Measurements from ENCODE around the gene JUNB.

The JUNB gene

GRCh38 chr19:12791345-12792050 lies at the start of gene JUNB:
TSS of gene JUNB (plus strand) at chr19:12791486. CDS start at chr19:12791772, 286 bp downstream.
- no peak for FAIRE-seq

GRCh38 chr19:12745166-12745897 lies 46.0 kb upstream of the JUNB start:
- FAIRE-seq = no peak

DNA sequence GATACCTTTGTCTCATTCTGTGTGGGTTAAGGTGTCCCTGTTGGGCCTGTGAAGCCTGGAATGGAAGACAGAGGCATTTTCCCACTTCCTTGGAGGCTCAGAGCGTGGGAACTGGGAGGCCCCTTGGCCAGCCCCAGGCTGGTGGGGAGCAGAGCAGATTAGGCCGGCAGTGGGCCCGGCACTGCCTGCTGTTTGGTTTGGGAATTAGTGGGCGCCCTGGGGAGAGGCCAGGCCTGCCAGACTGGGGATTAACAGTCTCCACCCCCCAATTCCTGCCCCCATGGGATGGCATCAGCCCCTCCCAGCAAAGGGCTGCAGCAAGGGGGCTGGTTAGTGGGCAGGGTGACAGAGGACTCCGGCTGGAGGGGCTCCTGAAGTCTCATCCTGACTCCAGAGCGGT lies 42.8 kb upstream of the JUNB start:
- FAIRE-seq = no peak

DNA sequence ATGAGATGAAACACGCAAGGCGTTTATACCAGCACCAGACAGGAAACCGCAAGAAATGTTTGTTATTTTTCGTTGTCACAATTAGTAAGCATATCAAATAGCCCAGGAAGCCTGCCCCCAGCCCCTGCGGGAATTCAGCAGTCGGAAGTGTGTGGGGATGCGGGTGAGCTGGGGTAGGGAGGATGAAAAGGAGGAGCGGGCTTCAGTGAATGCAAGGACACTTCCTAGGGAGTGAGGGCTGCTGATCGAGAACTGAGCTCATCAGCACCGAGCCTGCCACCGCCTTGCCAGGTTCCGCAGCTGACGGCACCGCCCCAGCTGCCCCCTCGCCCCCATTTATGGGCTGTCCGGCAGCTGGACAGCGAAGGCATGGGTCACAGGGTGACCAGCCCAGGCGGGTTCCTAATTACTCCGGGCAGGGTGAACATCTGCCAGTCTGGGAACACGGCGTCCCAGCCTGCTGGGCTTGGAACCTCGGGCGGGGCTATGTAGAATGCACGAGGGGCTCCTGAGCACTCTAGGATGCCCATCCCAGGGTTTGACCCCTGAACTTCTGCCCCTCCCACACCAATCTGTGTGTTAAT lies 41.3 kb upstream of the JUNB start:
- FAIRE-seq = no peak

- no peak for FAIRE-seq
These were observed 40.4 kb upstream of the JUNB start for GRCh38 chr19:12750851-12751250.

DNA sequence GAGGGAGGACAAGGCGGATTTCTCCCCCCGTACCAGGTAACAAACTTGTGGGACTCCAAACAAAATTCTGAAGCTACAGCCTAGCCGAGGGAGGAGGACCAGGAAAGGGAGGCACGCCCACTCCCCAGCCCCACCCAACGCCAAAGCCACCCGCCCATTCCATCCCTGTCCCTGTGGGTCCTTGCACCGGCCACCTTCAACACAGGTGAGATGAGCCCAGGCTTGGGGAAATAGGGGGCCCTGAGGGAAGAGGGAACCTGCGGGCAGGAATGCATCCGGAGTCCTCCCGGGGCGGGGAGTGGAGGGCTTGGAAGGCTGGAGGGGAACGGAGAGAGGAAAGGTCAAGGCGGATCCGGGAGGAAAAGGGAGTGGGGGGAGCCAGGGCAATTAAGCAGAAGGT lies 39.7 kb upstream of the JUNB start, which contains the start of gene BEST2:
BEST2 (plus strand) TSS at position 157 of the 400 bp plus-strand sequence. CDS start 802 bp downstream, outside the sequence.
- FAIRE-seq = no peak

DNA sequence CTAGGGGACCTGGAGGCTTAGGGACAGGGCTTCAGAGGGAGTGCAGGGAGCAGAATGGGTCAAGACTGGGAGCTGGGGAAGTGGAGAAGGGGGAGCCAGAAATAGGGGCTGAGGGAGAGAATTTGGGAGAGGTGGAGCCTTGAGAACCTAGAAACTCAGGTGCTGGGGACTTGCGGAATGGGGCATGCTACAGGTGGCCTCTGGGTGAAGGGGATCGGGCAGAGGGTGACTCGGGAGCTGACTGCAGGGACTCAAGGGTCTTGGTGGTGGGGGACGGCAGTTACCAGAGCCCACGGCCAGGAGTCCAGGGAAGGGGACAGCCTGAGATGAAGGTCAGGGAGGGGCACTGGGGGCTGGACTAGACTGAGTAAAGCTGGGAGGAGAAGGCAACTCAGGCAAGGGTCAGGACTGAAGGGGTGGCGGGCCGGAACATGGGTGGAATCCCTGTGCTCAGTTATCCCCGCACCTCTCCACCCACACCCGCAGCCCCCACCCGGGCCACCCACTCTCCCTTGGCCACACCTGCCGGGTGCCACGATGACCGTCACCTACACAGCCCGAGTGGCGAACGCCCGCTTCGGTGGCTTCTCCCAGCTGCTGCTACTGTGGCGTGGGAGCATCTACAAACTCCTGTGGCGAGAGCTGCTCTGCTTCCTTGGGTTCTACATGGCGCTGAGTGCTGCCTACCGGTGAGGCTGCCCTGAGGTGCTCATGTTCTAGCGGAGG lies 39.1 kb upstream of the JUNB start:
- FAIRE-seq = no peak

GRCh38 chr19:12754465-12755196 lies 36.7 kb upstream of the JUNB start:
- FAIRE-seq = no peak

DNA sequence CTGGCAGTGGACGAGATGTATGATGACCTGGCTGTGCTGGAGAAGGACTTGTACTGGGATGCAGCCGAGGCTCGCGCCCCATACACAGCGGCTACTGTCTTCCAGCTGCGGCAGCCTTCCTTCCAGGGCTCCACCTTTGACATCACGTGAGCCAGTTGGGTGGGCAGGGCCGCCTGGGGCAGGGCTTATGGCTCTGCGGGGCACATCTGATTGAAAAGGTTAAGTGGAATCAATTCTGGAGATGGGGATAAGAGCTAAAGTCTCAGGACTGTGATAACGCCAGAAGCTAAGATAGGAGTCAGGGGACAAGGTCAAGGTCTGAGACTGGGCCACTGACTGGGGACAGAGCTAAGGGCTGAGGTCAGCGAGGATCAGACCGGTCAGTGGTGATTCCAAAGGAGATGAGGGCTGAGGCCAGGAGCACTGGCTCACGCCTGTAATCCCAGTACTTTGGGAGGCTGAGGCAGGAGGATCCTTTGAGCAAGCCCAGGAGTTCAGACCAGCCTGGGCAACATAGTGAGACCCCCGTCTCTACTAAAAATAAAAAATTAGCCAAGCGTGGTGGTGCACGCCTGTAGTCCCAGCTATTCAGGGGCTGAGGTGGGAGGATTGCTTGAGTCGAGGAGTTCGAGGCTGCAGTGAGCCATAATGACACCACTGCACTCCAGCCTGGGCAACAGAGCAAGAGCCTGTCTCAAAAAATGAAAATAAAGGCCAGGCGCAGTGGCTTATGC lies 35.0 kb upstream of the JUNB start:
- no peak for FAIRE-seq

DNA sequence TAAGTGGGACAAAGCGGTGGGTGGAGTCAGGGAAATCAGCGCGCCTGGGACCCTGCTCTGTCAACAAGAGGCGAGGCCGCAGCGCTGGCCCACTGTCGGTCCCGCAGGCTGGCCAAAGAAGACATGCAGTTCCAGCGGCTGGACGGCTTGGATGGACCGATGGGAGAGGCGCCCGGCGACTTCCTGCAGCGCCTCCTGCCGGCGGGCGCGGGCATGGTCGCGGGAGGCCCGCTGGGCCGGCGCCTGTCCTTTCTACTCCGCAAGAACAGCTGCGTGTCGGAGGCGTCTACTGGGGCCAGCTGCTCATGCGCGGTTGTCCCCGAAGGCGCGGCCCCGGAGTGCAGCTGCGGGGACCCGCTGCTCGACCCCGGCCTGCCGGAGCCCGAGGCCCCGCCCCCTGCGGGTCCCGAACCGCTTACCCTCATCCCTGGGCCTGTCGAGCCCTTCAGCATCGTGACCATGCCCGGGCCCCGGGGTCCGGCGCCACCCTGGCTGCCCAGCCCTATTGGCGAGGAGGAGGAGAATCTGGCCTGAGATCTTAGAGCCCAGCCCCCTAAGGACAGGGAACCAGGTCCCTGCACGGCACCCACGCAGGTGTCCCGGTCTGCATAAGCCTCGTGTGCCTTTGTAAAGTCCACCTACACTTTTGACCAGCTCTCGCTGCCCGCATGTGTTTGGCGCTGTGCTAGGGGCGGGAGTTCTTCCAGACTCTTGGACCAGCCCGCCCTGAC lies 33.6 kb upstream of the JUNB start:
- FAIRE-seq = no peak

DNA sequence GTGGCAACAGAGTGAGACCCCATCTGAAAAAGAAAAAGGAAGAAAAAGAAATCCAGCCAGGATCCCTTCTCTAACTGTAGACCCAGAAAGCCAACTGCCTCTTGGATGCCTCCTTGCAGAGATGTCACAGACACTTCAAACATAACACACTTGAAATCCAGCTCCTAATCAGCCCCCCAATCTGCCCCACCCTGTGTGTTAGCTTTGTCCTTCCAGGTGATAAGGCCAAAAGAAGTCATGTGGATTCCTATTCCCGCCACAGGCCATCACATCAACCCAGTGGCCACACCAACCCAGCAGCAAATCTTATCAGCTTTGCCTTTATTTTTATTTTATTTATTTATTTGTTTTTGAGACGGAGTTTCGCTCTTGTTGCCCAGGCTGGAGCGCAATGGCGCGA lies 31.6 kb upstream of the JUNB start:
- no peak for FAIRE-seq

DNA sequence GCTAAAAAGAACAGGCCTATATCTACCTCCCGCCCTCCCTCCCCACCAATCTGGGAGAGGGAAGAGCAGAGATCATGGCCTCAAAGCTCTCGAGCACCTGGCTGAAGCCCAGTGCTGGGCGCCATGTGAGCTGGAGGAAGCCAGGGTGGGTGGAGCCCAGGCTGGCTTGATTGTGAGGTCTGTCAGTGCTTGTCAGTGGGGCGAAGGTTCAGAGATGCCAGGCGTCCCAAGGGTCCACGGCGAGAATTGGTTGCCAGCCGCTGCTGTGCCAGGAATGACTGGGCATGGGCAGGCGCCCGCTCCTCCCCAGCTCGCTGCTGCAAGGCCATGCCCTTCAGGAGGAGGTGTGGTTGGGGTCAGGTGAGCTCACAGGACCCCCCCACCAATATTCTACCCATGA lies 28.2 kb upstream of the JUNB start:
- no peak for FAIRE-seq

DNA sequence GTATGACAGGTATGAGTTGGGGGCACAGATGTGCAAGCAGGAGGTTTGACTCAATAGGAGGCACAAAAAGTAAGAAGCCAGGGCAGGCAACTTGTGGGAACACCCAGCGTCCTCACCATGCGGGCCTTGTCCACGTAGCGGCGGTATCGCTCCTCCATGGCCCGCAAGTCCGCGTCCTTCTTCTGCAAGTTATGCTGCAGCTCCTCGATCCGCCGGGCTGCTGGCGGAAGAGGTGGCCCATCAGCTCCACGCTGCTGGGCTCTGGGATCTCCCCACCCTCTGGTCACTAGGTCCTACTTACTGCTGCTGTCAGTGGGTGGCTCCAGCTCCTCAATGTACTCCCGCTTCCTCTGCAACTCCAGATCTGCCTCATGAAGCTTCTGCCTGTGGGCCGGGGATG lies 26.6 kb upstream of the JUNB start:
- FAIRE-seq = no peak

GRCh38 chr19:12766051-12766521 lies 25.2 kb upstream of the JUNB start:
- no peak for FAIRE-seq

DNA sequence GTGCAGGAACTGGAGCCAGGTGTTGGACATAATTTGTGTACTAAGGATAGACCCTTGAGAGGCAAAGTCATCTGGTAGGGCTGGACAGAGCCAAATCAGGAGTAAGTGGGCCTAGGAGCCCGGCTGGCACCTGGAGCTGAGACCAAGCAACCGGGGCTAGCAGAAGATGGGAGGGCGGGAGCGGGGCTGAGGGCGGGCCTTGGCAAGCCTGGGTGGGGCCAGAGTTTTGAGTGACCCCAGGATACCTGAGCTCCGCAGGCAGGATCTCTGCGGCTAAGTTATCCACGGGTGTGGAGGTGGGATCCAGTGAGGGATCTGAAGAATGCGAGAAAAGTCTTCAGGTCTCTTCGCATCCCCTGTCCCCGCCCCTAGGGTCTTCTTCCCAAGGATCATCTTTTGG lies 24.1 kb upstream of the JUNB start:
- no peak for FAIRE-seq

DNA sequence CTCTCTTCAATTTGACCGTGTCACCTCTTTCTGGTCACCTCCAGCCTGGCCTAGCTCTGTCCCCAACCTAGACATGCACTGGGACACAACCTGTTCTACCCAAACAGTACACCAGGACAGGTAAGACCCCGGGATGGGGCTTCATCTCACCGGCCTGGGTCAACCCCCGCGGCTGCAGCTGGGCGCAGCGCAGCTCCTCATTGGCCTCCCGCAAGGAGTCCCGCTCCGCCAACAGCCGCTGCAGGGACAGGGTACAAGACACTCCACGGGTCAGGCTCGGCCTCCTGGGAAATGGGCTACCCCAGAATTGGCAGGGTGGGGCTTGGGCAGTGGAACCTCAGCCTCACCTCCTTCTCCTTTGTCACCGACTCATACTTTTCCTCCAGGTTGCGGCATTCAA lies 23.6 kb upstream of the JUNB start:
- no peak for FAIRE-seq

- no peak for FAIRE-seq
These were observed 21.6 kb upstream of the JUNB start for GRCh38 chr19:12769689-12770088.

DNA sequence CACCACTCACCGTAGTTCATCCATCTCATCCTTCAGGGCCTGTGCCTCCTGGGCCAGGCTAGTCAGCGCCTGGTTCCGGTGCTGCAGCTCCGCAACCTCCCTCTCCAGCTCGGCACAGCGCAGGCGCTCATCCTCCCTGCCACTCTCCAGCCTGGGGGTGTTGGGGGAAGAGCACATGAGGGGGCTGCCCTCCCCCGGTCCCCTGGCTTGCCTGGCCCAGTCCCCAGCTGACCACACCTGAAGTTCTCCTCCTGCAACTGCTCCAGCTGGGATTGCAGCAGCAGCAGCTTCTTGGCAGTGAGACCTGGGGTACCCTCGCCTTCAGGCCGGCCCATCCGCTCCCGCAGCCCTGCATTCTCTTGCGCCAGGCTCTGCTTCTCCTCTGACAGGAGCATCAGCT lies 20.4 kb upstream of the JUNB start:
- no peak for FAIRE-seq

- FAIRE-seq = no peak
These were observed 19.0 kb upstream of the JUNB start for GRCh38 chr19:12772323-12772722.

DNA sequence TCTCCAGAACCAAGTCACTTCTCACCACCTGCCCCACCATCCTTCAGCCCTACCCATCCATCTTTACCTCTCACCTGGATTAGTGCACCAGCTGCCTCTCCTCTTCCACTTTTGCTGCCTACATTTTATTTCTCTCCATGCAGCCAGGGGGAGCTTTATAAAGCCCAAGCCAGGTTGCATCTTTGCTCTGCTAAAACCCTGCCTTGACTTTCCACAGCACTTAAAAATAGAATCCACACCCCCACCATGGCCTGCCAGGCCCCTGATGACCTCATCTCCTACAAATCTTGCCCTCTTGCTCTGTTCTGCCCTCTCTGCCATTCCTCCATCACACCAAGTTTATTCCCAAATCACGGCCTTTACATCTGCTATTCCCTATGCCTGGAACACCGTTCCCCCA lies 17.7 kb upstream of the JUNB start:
- FAIRE-seq = no peak

Measured in colon (tissue), 2 donors.